Adipose tissue (tissue), 3 donors: ENCODE results near the gene HOXB6. TPM values are rescaled to one million over a fixed set of nuclear protein-coding genes. Genes with fewer than 3 reads are reported as not detected.

Experiments used
- H3K27ac ChIP-seq: one replicate; pipeline ENCODE4 v1.5.1; 2013; ENCODE audit warnings: low read depth, low read length
- WGBS, 3 donors: extraction: QIAGEN DNeasy Blood & Tissue Kit; methylation state at CpG; one replicate each; pipeline ENCODE4 v1.1.7; 2013; 5-methylcytosine and 5-hydroxymethylcytosine counted together
- polyA plus RNA-seq, 3 donors: library from polyadenylated mRNA; stranded (reverse); fragments of 200-250 nt; gene quantifications; one replicate each; pipeline ENCODE4 v1.2.3, GENCODE V29; 2013
- donor health status: healthy with polysubstance abuse.
- donor health status: Bipolar disorder and iron deficiency.
- donor health status: healthy.

The HOXB6 gene
- polyA plus RNA-seq, 3 donors = 1.8 to 14.7 (median 10.4) TPM

DNA sequence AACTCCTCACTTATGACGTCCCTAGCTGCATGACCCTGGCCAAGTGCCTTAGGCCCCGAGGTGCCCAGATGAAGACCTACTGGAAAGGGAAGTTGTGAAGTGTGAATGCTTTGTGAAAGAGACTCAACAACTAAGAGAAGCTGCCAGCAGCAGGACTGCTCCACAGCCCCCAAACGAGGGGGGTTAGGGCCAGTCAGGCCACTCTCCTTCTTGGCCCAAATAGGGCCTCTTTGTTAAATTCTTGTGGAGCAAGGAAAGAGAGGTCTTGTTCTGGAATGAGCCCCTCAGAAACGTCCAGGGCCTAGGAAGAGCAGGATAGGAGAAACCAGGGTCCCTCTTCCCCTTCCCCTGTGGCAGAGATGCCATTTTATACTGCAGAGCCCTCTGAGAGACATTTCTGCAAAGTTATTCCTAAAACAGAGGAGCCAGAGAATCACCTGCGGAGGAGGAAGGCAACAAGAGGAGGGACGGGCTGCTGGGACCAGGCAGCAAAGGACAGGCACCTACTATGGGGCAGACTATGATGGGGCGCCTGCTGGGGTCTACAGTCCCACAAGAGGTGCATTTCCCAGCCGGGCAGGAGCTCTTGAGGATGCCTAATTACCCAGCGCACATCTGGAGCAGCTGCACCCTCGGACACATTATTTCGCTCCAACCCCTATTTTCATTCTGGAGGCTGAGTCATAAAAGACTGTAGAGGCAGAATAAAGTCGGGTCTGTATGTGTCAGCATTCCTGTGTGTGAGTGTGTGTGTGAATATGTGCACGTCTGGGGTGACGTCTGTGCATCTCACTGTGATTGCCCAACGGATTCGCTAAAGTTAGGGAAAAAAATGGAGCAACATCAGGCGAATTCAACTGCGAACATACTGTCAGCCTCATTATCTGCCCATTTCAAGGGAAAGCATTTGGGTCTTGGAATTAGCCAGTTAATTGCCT is 32.8 kb upstream of the HOXB6 start:
- H3K27ac ChIP-seq = no peak overlapping the region
- 24 to 64% (median 51%) methylated on average over 18 of the region's 18 CpGs for WGBS, 3 donors

DNA sequence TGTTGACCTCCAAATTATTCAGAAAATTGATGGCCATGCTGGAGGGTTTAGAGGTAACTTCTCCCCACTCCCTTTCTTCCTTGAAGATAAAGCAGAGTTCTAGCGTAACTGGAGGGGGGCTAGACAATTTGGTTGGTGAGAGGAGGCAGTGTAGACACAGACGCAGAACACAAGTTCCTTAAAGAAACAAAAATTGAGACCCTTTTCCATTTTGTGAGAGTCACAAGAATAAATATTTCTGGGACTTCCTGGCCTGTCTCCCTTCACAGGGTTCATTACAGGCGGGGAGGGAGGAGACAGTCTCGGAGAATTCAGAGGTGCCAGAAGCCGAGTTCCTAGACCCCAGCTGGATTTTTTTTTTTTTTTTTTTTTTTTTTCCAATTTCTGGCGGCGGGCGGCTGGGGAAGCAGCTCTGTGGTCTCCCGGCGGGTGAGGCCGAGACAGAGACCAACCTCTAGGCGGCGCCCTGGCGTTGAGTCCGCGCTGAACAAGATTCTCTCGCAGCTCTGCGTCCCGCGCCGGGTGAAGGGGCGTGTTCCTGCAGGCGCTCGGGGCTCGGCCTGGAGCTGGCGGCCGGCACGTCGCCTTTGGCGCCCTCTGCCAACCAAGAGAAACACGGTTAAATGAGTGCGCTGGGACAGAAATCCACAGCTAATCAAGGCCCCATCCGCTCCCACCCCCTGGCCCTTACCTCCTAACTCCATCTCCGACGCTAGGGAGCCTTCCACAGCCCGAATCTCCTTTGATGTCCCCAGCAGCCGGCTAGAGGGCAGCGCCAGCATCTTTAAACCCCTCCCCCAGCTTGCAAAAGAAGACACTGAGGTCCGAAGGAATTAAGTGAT is 31.6 kb upstream of the HOXB6 start:
- WGBS, 3 donors = 6 to 10% (median 6%) methylated on average over 25 to 39 of the region's 39 CpGs
- no peak overlapping the region for H3K27ac ChIP-seq

DNA sequence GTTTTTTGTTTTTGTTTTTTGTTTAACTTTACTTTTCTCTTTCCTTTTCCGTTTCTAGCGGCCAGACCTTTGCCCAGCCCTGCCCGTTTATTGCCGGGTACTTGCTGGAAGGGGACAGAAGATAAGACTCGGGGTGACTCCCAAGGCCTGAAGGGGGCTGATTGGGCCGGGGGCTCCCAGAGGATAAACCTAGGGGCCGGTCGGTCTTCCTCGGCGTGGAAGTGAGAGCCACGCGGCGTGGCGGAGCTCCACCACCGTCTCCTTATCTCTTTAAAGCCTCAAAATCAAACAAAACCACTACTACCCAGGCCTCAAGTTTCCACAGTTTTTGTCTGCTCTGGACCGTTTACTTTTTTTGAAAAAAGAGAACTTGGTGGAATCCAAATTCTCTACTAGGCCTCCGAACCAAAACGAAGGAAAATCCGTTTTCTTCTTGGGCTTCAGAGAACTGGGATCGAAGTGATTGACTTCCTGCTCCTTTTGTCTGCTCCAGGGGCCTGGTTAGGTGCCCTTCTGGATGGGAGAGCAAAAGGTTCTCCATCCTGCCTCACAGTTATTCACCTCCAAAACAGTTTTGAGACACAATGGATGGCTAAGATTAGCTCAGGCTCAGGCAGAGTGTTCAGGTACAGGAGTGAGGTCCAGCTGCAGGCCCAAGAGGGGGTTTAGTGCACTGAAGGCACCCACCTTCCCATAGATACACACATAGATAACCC is 29.9 kb upstream of the HOXB6 start:
- whole genome bisulfite sequencing, 3 donors = 21 to 58% (median 49%) methylated on average over 20 of the region's 20 CpGs

DNA sequence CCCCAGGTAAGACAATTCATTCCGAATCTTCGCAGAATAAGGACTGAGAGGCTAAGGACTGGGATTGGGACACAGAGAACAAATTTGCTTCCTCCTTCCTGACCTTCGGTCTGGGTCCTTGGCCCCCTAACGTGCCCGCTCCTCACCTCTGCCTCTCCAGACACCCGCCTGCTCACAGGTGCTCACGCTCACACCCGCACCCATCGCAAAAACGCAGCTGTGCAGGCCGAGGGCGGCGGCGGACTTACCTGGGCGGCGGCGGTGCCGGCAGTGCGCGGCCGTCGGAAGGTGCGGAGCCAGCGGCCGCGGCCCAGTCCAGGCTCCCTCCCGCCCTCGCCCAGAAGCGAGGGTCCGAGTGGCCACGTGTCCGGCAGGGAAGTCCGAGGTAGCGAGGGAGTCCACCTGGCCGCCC is 28.5 kb upstream of the HOXB6 start:
- no peak overlapping the region for H3K27ac ChIP-seq
- WGBS, 3 donors = 24 to 43% (median 41%) methylated on average over 34 to 35 of the region's 35 CpGs

More for the DNA sequence above, 29.9 kb upstream of the HOXB6 start:
- no peak overlapping the region for H3K27ac ChIP-seq

DNA sequence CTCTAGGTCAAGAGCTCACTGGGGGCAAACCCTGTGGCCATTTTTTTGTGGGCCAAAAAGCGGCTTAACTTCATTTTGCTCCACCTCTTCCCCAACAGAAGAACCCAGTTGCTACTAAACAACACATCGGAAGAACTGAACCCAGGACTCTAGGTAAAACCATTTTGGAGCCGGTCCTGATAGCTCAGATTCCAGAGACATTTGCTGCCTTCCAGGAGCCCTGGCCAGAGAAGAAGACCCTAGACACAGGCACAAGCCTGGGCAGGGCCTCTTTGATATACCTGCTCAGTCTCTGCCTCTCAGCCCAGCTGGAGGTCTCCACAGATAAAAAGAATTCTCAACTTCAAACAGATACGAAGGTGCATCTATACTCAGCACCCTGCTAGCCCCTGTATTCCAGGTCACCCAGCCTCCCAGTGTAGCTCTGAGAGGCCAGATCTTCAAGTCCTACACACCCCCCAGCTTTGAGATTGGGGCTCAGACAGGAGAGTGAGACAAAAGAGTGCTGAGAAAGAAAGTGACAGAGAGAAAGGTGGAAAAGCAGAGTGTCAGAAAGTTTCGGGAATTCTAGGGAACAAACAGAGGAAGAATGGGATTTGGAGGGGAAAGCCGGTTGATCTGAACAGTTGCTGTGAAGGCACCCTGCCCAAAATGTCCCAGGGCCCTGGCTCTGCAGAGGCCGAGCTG is 27.9 kb upstream of the HOXB6 start:
- WGBS, 3 donors = 29 to 73% (median 66%) methylated on average over 7 of the region's 7 CpGs
- no peak overlapping the region for H3K27ac ChIP-seq

DNA sequence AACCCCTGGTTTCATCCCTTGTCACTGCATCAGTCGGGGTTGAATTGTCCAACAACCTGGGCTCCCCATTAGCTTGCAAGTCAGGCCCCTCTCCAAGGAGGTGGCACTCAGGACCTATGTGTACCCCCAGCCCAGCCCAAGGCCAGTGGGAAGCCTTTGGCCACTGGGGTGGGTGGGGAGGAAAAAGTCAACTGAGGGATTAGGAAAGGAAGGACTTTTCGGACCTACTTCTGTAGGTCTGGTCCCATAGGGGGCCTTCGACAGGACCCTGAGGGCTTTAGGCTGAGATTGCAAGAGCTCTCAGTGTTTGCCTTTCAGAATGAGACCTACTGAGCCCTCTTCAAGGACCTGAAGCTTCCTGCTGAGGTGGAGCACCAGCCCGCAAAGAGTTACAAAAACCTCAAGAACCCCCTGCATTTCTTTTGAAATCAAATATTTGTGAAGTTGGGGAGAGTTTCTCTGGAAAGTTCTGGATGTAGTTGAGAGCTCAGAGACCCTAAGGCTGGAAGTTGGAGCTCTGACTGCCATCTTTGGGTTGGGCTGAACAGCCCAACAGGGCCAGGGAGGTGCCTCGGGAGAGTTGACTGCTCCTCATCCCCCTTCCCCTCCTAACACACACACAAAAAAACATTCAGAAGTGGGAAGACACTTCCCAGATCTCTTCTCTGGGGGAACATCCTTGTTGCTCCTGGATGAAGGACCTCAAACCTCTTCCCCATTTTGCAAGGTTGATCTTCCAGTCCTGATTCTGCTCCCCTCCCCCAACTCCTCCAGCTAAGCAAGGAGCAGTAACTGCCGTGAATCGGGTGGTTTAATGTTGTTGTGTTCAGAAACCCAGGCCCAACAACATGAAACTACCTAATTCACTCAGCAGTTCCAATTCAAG is 27.1 kb upstream of the HOXB6 start:
- WGBS, 3 donors = 20 to 72% (median 58%) methylated on average over 7 of the region's 7 CpGs
- H3K27ac ChIP-seq = no peak overlapping the region

DNA sequence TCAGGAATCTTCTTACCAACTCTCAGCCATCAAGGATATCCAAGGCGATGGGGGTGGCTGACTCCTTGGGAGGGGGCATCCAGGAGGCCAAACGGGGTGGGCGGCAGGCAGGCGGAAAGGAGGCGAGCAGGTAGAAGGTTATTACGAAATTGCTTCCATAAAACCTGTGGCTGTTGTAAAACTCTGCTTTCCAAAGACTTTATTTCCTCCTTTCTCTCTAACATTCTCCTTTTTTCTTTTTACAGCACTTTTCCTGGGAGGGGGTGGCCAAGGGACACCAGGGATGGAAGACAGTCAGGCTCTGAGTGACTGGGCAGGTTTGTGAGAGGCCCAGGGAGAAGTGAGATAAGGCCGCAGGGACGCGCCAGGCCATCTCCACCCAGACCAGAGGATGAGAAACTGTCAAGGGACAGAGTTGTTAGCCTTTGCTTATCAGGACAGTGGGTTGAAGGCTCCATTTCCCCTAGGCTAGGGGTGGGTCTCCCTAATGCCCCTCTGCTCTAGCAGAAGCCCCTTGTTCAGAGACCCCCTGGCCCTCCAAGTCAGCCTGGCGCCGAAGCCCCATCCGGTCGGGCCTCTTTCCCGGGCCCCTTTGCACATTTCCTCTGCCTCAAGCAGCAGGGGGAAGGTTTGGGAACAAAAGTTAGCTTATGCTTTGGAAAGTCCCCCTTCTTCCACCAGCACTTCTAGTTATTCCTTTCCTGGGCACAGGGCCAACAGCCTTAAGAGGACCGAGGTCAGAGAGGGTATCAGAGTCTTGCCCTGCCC is 26.3 kb upstream of the HOXB6 start:
- H3K27ac ChIP-seq = no peak overlapping the region
- whole genome bisulfite sequencing, 3 donors = 22 to 59% (median 52%) methylated on average over 15 of the region's 15 CpGs

DNA sequence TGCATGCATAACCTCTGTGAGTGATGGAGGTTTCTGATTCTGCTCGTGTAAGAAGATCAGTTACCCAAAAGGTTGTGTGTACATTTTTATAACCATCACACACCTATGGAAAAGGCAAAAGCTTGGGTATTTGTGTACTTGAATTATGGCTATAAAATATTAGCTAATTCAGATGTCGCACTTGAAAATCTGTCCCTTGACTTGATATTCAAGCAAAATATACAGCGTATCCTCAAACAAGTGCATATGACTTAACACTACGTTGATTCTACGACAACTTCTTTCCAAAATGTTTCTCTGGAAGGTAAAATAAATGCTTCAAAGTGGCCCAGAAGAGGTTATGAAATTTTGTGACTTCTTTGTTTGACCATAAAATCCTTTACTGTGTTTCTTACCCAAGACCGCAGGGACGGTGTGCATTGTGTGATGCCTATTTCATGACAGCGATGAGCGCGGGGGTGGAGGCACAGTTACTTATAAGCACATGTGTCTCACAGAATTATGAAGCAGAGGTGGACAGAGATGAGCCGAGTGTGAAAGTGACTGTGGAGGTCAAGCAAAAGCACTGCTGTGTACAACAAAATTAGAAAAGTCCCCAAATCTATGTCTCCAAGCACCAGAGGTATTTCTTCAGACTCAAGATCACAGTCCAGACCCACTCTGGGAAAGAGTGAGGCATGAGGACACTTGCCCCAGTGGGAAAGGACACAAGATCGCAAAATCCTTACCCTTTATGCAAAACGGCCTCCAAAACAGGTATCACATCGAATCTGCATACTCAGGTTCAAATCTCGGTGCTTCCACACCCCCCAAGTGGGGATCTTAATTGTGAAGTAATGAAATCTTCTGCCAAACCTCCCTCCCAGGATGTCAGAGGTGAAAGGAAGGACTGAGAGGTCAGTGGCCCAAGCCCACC is 25.5 kb upstream of the HOXB6 start:
- WGBS, 3 donors = 26 to 78% (median 58%) methylated on average over 15 of the region's 15 CpGs
- H3K27ac ChIP-seq = no peak overlapping the region

DNA sequence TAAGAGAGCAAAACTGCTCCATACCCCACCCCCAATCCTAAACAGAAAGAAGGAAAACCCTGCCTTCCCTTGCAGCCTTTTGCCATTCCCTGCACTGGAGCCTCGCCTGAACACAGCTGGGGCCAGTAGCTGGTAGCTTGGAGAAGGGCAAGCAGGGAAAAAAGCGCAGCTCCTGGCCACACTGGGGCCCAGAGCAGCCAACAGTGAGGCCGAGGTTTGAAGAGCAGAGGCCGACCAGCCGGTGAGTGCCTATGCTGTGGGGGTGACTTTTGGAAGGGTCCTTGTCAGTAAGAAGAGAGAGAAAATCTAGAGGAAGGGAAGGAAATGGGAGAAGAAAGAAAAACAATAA is 24.6 kb upstream of the HOXB6 start:
- WGBS, 3 donors = 21 to 78% (median 54%) methylated on average over 5 of the region's 5 CpGs
- no peak overlapping the region for H3K27ac ChIP-seq

DNA sequence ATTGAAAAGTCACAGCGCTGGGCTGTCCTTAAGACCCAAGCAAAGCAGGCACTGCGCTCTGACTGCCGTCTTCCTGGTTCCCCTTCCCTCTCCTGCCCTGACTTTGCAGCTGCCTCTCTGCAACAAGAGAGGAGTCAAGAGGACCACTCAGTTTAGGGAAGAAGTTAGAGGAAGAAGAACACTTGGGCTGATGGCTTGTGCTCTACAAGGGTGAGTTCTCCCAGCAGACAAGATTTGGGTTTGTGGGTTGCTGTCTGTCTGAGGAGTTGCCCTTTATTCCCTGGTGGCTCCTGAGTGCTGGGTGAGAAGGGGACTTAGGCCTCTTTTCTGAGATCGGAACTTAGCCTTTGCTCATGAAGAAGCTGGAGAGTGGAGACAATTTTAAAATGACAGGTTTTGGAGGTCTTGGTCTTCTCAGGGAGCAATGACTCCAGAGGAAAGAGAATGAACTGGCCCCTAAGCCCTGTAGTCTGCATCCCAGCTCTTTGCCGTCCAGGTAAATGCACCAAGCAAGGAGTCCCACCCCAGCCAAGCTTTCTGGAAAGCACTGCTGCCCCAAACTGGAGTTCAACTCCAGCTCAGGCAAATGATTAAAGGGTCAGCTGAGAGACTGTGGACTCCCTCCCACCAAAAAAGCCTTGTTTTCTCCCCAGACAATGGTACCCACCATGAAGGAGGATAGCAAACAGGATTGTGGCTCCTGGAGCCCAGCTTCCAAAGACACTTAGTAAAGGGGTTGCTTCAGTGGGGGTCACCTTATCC is 24.0 kb upstream of the HOXB6 start:
- 19 to 65% (median 42%) methylated on average over 5 of the region's 5 CpGs for WGBS, 3 donors
- no peak overlapping the region for H3K27ac ChIP-seq

DNA sequence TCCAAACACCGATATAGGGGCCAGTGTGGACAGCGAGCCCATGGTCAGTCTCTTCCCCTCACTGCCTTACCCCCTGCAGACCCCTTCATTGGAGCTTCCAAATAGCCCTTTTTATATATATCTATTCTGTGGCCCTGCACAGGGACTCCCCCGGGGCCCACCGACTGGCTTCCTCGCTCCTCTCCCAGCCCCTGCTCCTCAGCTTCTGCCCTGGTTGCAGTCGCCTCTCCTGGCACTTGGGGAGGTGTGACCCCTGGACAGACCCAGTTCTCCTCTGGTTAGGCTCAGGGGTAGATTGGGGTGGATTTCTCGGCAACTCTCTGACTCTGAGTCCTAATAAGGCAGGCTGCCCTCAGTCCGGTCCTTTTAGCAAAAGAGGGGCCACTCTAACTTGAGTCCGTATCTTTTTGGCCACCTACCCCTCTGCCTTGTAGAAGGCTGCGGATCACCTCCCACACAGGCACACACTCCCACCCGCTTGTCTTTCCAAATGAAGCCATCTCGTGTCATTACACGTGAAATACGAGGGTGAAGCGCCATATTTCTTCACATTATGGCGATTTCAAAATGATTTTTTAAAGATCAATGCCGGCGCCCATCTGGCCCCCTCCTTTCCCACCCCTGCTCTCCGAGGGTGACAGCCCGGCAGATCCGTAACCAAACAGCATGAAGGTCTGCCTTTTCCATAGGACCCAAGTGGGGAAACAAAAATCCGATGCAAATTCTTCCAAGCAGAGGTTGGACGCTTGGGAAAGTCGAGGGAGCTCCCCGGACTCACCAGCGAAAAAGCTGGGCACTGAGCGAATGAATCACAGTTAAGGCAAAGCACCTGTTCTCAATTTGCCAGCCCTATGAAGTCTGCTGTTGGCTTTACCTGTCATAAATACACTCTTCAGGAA is 23.1 kb upstream of the HOXB6 start:
- H3K27ac ChIP-seq = no peak overlapping the region

DNA sequence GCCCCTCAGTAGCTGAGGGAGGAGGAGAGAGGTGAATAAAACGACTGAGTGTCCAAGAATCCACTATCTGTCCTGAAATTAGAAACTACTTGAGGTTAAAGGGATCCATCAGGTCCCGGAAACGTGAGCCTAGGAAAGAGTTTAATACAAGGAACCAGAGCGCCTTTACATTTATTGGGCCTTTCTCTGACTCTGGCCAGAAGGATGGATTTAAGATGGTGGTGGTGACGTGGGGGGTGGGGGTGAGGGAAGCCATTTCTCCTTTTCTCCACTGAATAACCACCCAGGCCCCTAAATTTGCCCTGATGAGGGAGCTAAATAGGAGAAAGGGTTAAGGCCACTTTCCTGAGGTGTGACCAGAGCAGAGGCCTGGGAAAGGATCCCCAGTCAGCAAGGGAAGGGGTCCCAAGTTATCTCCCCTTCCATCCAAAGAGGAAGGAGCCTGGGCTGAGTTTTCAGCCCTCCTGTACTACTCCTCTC is 22.4 kb upstream of the HOXB6 start:
- WGBS, 3 donors = 24 to 45% (median 40%) methylated on average over 5 of the region's 5 CpGs

More for the DNA sequence above, 23.1 kb upstream of the HOXB6 start:
- WGBS, 3 donors = 21 to 47% (median 47%) methylated on average over 27 of the region's 27 CpGs

DNA sequence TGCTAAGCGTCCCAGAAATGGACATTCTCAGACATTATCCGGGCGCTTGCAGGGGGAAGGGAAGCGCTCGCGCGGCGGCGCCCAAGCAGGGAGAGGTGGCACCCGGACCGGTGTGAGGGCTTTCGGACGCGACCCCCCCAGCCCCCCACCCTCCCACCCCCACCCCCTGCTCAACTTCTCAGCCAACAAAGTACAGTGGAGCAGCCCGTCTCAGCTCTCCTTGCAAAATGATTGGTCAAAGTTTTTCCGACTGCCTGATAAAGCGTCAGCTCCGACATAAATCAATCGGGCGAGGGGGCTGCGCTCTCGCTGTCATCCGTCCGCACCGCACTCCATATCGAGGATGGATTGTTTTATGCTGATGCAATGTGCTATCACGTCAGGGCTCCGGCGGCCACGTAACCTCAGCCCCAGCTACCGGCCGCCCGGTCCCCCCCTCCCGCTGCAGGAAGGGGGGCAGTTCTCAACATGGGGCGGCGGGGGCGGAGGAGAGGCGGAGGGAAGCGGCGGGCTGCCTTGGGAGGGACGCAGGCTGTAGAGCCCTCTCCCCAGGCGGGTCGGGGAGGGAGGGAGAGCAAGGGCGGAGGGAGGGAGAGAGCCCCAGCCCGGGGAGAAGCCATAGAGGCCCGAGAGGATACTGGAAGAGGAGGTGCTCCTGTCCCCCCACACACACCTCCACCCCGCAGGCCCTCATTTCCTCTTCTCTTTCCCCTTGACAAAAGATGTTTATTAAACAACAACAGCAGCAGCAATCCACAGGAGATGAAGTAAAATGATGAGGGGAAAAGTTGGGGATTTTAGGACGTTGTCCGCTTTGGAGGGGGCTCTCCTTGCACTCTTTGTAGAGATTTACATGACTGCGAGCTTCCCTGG is 21.7 kb upstream of the HOXB6 start, which contains the start of gene HOXB9:
Gene HOXB9, minus strand, starts transcription at position 114 of the 873 bp plus-strand sequence. Its CDS starts 89 bp downstream, at position 25.
- 1 to 2% (median 2%) methylated on average over 43 to 50 of the region's 50 CpGs for WGBS, 3 donors
- no peak within 1 kb of the TSS for H3K27ac ChIP-seq

More for the DNA sequence above, 22.4 kb upstream of the HOXB6 start:
- no peak overlapping the region for H3K27ac ChIP-seq
